ENCODE data around the gene LDB1.

LDB1 gene

DNA sequence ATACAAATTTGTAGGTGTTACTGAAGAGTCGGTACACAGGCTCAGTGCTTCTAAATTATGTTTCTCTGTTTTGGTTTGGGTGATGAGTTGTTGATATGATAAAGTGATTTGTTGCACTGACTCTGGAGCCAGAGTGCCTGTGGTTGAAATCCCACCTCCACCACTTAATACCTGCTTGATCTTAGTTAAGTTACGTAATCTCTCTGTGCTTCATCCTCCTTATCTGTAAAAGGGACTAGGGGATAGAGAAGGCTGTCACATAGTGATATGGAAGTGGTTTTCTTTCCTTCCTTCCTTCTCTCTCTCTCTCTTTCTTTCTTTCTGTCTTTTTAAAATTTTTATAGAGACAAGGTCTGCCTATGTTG lies 55.7 kb downstream of the LDB1 start:
- no peak for DNase-seq (ENCODE audit: low read depth in 1 of 2, low spot score in 1 of 2)
- TF ChIP-seq, protein P1, sequence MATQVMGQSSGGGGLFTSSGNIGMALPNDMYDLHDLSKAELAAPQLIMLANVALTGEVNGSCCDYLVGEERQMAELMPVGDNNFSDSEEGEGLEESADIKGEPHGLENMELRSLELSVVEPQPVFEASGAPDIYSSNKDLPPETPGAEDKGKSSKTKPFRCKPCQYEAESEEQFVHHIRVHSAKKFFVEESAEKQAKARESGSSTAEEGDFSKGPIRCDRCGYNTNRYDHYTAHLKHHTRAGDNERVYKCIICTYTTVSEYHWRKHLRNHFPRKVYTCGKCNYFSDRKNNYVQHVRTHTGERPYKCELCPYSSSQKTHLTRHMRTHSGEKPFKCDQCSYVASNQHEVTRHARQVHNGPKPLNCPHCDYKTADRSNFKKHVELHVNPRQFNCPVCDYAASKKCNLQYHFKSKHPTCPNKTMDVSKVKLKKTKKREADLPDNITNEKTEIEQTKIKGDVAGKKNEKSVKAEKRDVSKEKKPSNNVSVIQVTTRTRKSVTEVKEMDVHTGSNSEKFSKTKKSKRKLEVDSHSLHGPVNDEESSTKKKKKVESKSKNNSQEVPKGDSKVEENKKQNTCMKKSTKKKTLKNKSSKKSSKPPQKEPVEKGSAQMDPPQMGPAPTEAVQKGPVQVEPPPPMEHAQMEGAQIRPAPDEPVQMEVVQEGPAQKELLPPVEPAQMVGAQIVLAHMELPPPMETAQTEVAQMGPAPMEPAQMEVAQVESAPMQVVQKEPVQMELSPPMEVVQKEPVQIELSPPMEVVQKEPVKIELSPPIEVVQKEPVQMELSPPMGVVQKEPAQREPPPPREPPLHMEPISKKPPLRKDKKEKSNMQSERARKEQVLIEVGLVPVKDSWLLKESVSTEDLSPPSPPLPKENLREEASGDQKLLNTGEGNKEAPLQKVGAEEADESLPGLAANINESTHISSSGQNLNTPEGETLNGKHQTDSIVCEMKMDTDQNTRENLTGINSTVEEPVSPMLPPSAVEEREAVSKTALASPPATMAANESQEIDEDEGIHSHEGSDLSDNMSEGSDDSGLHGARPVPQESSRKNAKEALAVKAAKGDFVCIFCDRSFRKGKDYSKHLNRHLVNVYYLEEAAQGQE (IDR thresholded peaks at IDR 0.05; ENCODE audit: insufficient replicate concordance, low read depth), result no peak
- no peak for TF ChIP-seq POLR2AphosphoS5 (IDR thresholded peaks at IDR 0.05; ENCODE audit: low read depth)
- TF ChIP-seq, protein P2, sequence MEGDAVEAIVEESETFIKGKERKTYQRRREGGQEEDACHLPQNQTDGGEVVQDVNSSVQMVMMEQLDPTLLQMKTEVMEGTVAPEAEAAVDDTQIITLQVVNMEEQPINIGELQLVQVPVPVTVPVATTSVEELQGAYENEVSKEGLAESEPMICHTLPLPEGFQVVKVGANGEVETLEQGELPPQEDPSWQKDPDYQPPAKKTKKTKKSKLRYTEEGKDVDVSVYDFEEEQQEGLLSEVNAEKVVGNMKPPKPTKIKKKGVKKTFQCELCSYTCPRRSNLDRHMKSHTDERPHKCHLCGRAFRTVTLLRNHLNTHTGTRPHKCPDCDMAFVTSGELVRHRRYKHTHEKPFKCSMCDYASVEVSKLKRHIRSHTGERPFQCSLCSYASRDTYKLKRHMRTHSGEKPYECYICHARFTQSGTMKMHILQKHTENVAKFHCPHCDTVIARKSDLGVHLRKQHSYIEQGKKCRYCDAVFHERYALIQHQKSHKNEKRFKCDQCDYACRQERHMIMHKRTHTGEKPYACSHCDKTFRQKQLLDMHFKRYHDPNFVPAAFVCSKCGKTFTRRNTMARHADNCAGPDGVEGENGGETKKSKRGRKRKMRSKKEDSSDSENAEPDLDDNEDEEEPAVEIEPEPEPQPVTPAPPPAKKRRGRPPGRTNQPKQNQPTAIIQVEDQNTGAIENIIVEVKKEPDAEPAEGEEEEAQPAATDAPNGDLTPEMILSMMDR (IDR thresholded peaks at IDR 0.05; ENCODE audit: insufficient read depth, low read length), result no peak
- TF ChIP-seq GABPA (IDR thresholded peaks at IDR 0.05; ENCODE audit: low read depth), result no peak
- TF ChIP-seq SPI1 (IDR thresholded peaks at IDR 0.05; ENCODE audit: borderline replicate concordance, low read depth), result no peak
- no peak overlapping the region for H3K4me3 ChIP-seq (replicated peaks; ENCODE audit: insufficient read depth, low read length)
- H3K27me3 ChIP-seq (ENCODE audit: insufficient read depth, poor library complexity, severe bottlenecking), result no peaks in the 10 kb centered on the region
- H3K27ac ChIP-seq (replicated peaks), result peak overlapping the region; percentile 72

DNA sequence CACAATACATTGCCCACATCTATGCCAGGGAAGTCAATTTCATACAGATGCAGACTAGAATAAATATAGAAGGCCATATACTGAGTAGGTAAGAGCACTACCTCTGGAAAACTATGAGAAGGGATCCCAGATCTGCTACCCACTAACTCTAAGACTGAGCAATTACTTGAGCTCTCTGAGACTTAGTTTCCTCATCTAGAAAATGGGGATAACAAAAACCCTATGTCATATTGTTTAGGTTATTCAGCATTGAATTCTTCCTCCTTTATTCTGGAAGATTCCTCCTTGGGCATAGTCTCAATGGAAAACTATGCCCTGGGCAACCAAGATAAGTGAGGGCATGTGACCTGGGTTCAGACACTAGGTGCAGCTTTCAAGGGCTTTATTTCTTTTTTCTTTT lies 60.2 kb downstream of the LDB1 start:
- no peak for DNase-seq (ENCODE audit: low read depth in 1 of 2, low spot score in 1 of 2)
- TF ChIP-seq GABPA (IDR thresholded peaks at IDR 0.05; ENCODE audit: low read depth) (no peak), POLR2AphosphoS5 (IDR thresholded peaks at IDR 0.05; ENCODE audit: low read depth) (no peak), SPI1 (IDR thresholded peaks at IDR 0.05; ENCODE audit: borderline replicate concordance, low read depth) (no peak)
- TF ChIP-seq, protein P2 (IDR thresholded peaks at IDR 0.05; ENCODE audit: insufficient read depth, low read length), result no peak
- TF ChIP-seq, protein P1 (IDR thresholded peaks at IDR 0.05; ENCODE audit: insufficient replicate concordance, low read depth), result no peak

More for the DNA sequence above, 60.2 kb downstream of the LDB1 start:
- Histone ChIP-seq H3K27ac (replicated peaks) (no peak overlapping the region), H3K4me3 (replicated peaks; ENCODE audit: insufficient read depth, low read length) (no peak overlapping the region), H3K27me3 (ENCODE audit: insufficient read depth, poor library complexity, severe bottlenecking) (no peaks in the 10 kb centered on the region)
